CD14-positive monocyte (primary cell): Measurements from ENCODE around the gene LHX6. TPM values are rescaled to one million over a fixed set of nuclear protein-coding genes. Genes with fewer than 3 reads are reported as not detected.
A peak's percentile ranks its signal among the peaks of the same experiment; 100 is the strongest.

Experiments used
- DNase-seq, 3 donors: peaks; one replicate each; pipeline ENCODE4 v3.0.0-alpha.2; 2011 to 2022
- H2AFZ ChIP-seq: 2 replicates; pipeline ENCODE4 v1.6.0; 2012; ENCODE audit warnings: mild to moderate bottlenecking, low read depth, low read length, inconsistent platforms; ENCODE audit not compliant: insufficient read depth, poor library complexity, severe bottlenecking
- H3K27ac ChIP-seq, 2 donors: 1 replicate in 1 of 2; 2 replicates in 1 of 2; pipeline ENCODE4 v1.5.1; 2012 to 2013; ENCODE audit warnings: low read length in 2 of 2, control low read depth in 1 of 2, inconsistent platforms in 1 of 2, low read depth in 1 of 2, mild to moderate bottlenecking in 1 of 2
- H3K27me3 ChIP-seq, 2 donors: one replicate each; pipeline versions ENCODE4 v1.6.0 to v1.6.1; 2011 to 2013; ENCODE audit warnings: low read length in 2 of 2; ENCODE audit not compliant: control insufficient read depth in 2 of 2, insufficient read depth in 2 of 2
- H3K36me3 ChIP-seq, 2 donors: replicated peaks in 1 of 2; 1 replicate in 1 of 2; 2 replicates in 1 of 2; pipeline versions ENCODE4 v1.5.1 to v1.6.1; 2012 to 2013; ENCODE audit warnings: low read length in 2 of 2, control low read depth in 1 of 2, inconsistent platforms in 1 of 2, mild to moderate bottlenecking in 1 of 2; ENCODE audit not compliant: insufficient read depth in 2 of 2, control insufficient read depth in 1 of 2
- H3K4me1 ChIP-seq, 2 donors: 1 replicate in 1 of 2; 2 replicates in 1 of 2; pipeline versions ENCODE4 v1.5.1 to v1.6.1; 2012 to 2013; ENCODE audit warnings: low read length in 2 of 2, control low read depth in 1 of 2, inconsistent platforms in 1 of 2, mild to moderate bottlenecking in 1 of 2, moderate library complexity in 1 of 2; ENCODE audit not compliant: insufficient read depth in 2 of 2, control insufficient read depth in 1 of 2
- H3K4me2 ChIP-seq: replicated peaks from 2 replicates; pipeline ENCODE3; 2012; ENCODE audit warnings: low read length, moderate library complexity, mild to moderate bottlenecking; ENCODE audit not compliant: poor library complexity, severe bottlenecking; ENCODE audit errors: extremely low read depth
- H3K4me3 ChIP-seq, 3 experiments: fragments of 200-600 bp in 1 of 3; sonication (generic) in 1 of 3; replicated peaks in 1 of 3; 1 replicate in 2 of 3; 2 replicates in 1 of 3; pipeline ENCODE4 v1.5.1; 2011 to 2013; ENCODE audit warnings: low read length in 3 of 3, mild to moderate bottlenecking in 3 of 3, control low read depth in 2 of 3, low read depth in 2 of 3, inconsistent platforms in 1 of 3, moderate library complexity in 1 of 3
- H3K79me2 ChIP-seq: 2 replicates; pipeline ENCODE4 v1.6.0; 2012; ENCODE audit warnings: mild to moderate bottlenecking, control low read depth, inconsistent platforms, low read length, moderate library complexity; ENCODE audit not compliant: insufficient read depth
- H3K9ac ChIP-seq: 2 replicates; pipeline ENCODE4 v1.6.0; 2017; ENCODE audit warnings: low read length, mild to moderate bottlenecking; ENCODE audit not compliant: insufficient read depth, poor library complexity, severe bottlenecking
- H3K9me3 ChIP-seq, 2 donors: replicated peaks in 1 of 2; 1 replicate in 1 of 2; 2 replicates in 1 of 2; pipeline versions ENCODE4 v1.5.1 to v1.6.1; 2012 to 2013; ENCODE audit warnings: low read length in 2 of 2, control low read depth in 1 of 2; ENCODE audit not compliant: control insufficient read depth in 1 of 2, insufficient read depth in 1 of 2
- H4K20me1 ChIP-seq: 2 replicates; pipeline ENCODE4 v1.6.0; 2012; ENCODE audit warnings: mild to moderate bottlenecking, low read length, control low read depth, moderate library complexity; ENCODE audit not compliant: insufficient read depth
- H3K27ac Mint-ChIP-seq, 7 donors: one replicate each; pipeline ENCODE4 v1.8.0; 2020; ENCODE audit warnings: mild to moderate bottlenecking in 7 of 7, mixed read lengths in 7 of 7, moderate library complexity in 6 of 7, inconsistent platforms in 2 of 7
- H3K27me3 Mint-ChIP-seq, 3 donors: one replicate each; pipeline ENCODE4 v1.8.0; 2021 to 2022; ENCODE audit warnings: low read depth in 3 of 3, mild to moderate bottlenecking in 3 of 3, mixed read lengths in 3 of 3, moderate library complexity in 3 of 3, inconsistent platforms in 1 of 3
- H3K36me3 Mint-ChIP-seq, 2 donors: one replicate each; pipeline ENCODE4 v1.8.0; 2020; ENCODE audit warnings: mixed read lengths in 2 of 2, inconsistent platforms in 1 of 2, mild to moderate bottlenecking in 1 of 2
- H3K4me1 Mint-ChIP-seq: one replicate; pipeline ENCODE4 v1.8.0; 2020; ENCODE audit warnings: mild to moderate bottlenecking, mixed read lengths
- H3K4me3 Mint-ChIP-seq, 2 donors: one replicate each; pipeline ENCODE4 v1.8.0; 2020; ENCODE audit warnings: mild to moderate bottlenecking in 2 of 2, mixed read lengths in 2 of 2, moderate library complexity in 1 of 2
- H3K9me3 Mint-ChIP-seq, 7 donors: one replicate each; pipeline ENCODE4 v1.8.0; 2020 to 2022; ENCODE audit warnings: mixed read lengths in 7 of 7, mild to moderate bottlenecking in 6 of 7, moderate library complexity in 6 of 7, inconsistent platforms in 2 of 7
- CTCF ChIP-seq: fragments of 200-600 bp; IDR thresholded peaks from one replicate; pipeline ENCODE4 v1.8.0; 2022; ENCODE audit warnings: antibody characterized with exemption, mild to moderate bottlenecking
- WGBS: methylation state at CpG from one replicate; pipeline ENCODE4 v1.1.5; 2013; ENCODE audit warnings: missing lambda C conversion rate; ENCODE audit not compliant: insufficient coverage; 5-methylcytosine and 5-hydroxymethylcytosine counted together
- intact Hi-C, 2 donors: fragments of 100-400 bp; cut with micrococcal nuclease; formaldehyde crosslinking; loops; one replicate each; pipeline versions ENCODE4 v1.15.0 to v1.15.1; 2023
- polyA plus RNA-seq, 3 donors: library from polyadenylated mRNA; depleted of rRNA in 1 of 3; unstranded in 2 of 3; stranded (reverse) in 1 of 3; fragments of 300-500 nt in 2 of 3; fragments of >200 nt in 1 of 3; fragmentation: Illumina TruSeq in 2 of 3; gene quantifications; 1 replicate in 2 of 3; 2 replicates in 1 of 3; pipeline ENCODE4 v1.2.3, GENCODE V29; 2012 to 2021

Gene LHX6
- polyA plus RNA-seq, 3 donors = not detected

- peaks cover 14 to 27% of the 10 kb centered on the region in 2 donors for H3K4me1 ChIP-seq
- no peak overlapping the region for H2AFZ ChIP-seq
- intact Hi-C loops = loop anchor here (5.0 to 10.0 kb wide), 4 partner anchors 100 to 643 kb away; partner anchors contain the start of genes TTLL11 (in 2 of the 2), PDCL (in 1 of the 2) and RC3H2 (in 1 of the 2)
- peaks cover 61% of the 10 kb centered on the region for H3K79me2 ChIP-seq
- peak overlapping the region in 1 of 2 donors; percentile 100 for H3K27ac ChIP-seq
- peak overlapping the region in 3 of 7 donors; percentile 4 to 100 (median 5) for H3K27ac Mint-ChIP-seq
- no peaks in the 10 kb centered on the region for H3K27me3 Mint-ChIP-seq
- no peak overlapping the region for H3K9ac ChIP-seq
- H3K4me3 Mint-ChIP-seq = no peak overlapping the region
- H3K27me3 ChIP-seq = no peaks in the 10 kb centered on the region
- no peak for TF ChIP-seq CTCF
- no peak overlapping the region for H3K4me3 ChIP-seq
- H3K4me1 Mint-ChIP-seq = peaks cover 27% of the 10 kb centered on the region
- no peak for DNase-seq
- no peak overlapping the region for H3K4me2 ChIP-seq
- no CpG with 5 or more reads among the region's 1 CpG for WGBS
- H3K9me3 ChIP-seq = no peaks in the 10 kb centered on the region
- H3K36me3 Mint-ChIP-seq = peaks cover 43 to 54% of the 10 kb centered on the region in 2 donors
- no peaks in the 10 kb centered on the region for H3K9me3 Mint-ChIP-seq
- H3K36me3 ChIP-seq = peaks cover 38 to 52% of the 10 kb centered on the region in 2 donors
- peaks cover 34% of the 10 kb centered on the region for H4K20me1 ChIP-seq
Observed at GRCh38 chr9:122262073-122262472, 33.3 kb upstream of the LHX6 start.

- Histone ChIP-seq H3K36me3 (peaks cover 42 to 56% of the 10 kb centered on the region in 2 donors), H2AFZ (no peak overlapping the region), H3K79me2 (peaks cover 59% of the 10 kb centered on the region), H3K4me1 (peaks cover 14 to 27% of the 10 kb centered on the region in 2 donors), H3K9me3 (no peaks in the 10 kb centered on the region), H3K4me2 (no peak overlapping the region), H3K27ac (peak overlapping the region in 1 of 2 donors; percentile 40), H3K9ac (no peak overlapping the region), H3K4me3 (no peak overlapping the region), H4K20me1 (peaks cover 34% of the 10 kb centered on the region), H3K27me3 (no peaks in the 10 kb centered on the region)
- DNase-seq = no peak
- intact Hi-C loops = loop anchor here (5.0 to 10.0 kb wide), 4 partner anchors 99 to 643 kb away; partner anchors contain the start of genes TTLL11 (in 2 of the 2), PDCL (in 1 of the 2) and RC3H2 (in 1 of the 2)
- TF ChIP-seq CTCF = no peak
- no peaks in the 10 kb centered on the region for H3K27me3 Mint-ChIP-seq
- H3K9me3 Mint-ChIP-seq = no peaks in the 10 kb centered on the region
- H3K4me3 Mint-ChIP-seq = no peak overlapping the region
- peak overlapping the region in 3 of 7 donors; percentile 36 to 72 (median 55) for H3K27ac Mint-ChIP-seq
- no CpG with 5 or more reads among the region's 1 CpG for WGBS
- peaks cover 27% of the 10 kb centered on the region for H3K4me1 Mint-ChIP-seq
- peaks cover 43 to 58% of the 10 kb centered on the region in 2 donors for H3K36me3 Mint-ChIP-seq
Observed at GRCh38 chr9:122261469-122261881, 32.7 kb upstream of the LHX6 start.
